Stimulated activated CD4-positive, alpha-beta T cell treated with anti-CD3 and anti-CD28 coated beads, Interleukin-12 subunit alpha, Interleukin-12 subunit beta, amount 100 ng/mL, for 4 hours (primary cell): ENCODE results near the gene FNDC3B.

Source experiments
- DNase-seq: peaks from one replicate; pipeline ENCODE4 v3.0.0-alpha.2; 2020

Gene FNDC3B

GRCh38 chr3:172441581-172441980 is 402.2 kb downstream of the FNDC3B start:
- no peak for DNase-seq

GRCh38 chr3:172442606-172443005 is 403.2 kb downstream of the FNDC3B start:
- DNase-seq, result no peak

DNA sequence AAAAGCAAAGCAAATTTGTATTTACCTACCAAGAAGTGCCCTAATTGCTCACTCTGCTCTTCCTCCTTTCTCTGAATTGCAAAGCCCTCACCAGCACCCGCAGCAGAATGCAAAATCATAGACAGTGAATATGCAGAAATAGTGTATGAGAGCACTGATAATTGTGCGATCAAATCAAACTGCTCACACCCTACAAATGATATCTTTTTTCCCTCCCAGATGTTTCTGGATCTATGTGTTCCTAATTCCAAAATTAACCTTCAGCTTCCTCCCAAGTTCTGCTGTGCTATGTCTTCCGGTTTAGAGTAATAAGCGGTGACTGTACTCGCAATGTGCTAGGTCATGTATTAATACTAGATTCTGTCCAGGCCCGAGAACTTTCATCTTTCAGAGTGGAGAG is 405.4 kb downstream of the FNDC3B start:
- DNase-seq, result no peak

GRCh38 chr3:172446198-172446597 is 406.8 kb downstream of the FNDC3B start:
- DNase-seq, result no peak

GRCh38 chr3:172447611-172448579 is 408.5 kb downstream of the FNDC3B start, which contains the start of gene GHSR:
GHSR (minus strand) TSS chr3:172448456; CDS start chr3:172448413, 43 bp downstream.
- DNase-seq, result no peak

- no peak for DNase-seq
Observed at GRCh38 chr3:172448661-172449465, 409.5 kb downstream of the FNDC3B start.

DNA sequence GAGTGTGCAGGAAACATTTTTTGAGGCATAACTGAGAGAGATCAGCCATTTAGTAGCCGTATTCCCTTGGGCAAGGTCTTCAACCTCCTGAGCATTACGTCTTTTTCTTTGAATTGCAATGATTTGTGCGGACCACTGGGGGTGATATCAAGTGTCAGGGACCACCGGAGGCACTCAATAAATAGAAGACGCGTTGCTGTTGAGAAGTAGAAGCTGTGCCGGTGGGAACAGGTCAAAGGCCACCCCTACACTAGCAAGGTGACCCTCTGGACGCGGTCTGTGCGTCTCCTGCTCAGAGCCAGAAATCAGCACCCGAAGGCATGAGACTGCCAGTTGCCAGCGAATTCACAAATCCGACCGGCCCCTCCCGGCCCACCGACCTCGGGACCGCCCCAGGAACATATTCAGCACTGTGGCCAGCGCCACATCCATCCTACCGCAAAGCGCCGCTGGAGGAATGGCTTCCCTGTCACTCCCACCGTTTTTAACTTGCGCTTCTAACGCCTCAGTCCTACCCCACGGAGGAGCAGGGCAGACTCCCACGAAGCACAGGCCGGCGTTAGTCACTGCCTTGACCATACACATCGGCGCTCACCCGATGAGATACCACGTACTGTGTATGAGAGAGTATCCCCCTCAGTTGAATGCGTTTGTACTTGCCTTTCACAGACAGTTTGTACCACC is 410.2 kb downstream of the FNDC3B start:
- peak; percentile 8 for DNase-seq
